GM13976 (cell line): Measurements from ENCODE around the gene SGCD.

Experiments used
- DNase-seq: peaks from one replicate; pipeline ENCODE4 v3.0.0; 2012; ENCODE audit warnings: low spot score
- CTCF ChIP-seq: IDR thresholded peaks from 2 replicates; pipeline ENCODE4 v1.5.1; 2012; ENCODE audit warnings: borderline replicate concordance, mild to moderate bottlenecking; ENCODE audit not compliant: insufficient read depth; ENCODE audit errors: extremely low read depth, missing control alignments, control extremely low read depth
- in situ Hi-C: fragments of 300-500 bp; cut with MboI; formaldehyde crosslinking; loops from one replicate; pipeline ENCODE4 v1.12.0; 2022; ENCODE audit warnings: low sequenced_read_pairs, mixed read lengths, inconsistent platforms; ENCODE audit not compliant: unreplicated experiment

SGCD gene

GRCh38 chr5:156523607-156524006 lies 196.6 kb downstream of the SGCD start:
- no peak for TF ChIP-seq CTCF
- in situ Hi-C loops = no loop called here
- no peak for DNase-seq

- in situ Hi-C loops = no loop called here
- no peak for TF ChIP-seq CTCF
- DNase-seq = no peak
Observed at GRCh38 chr5:156526081-156526925, 199.3 kb downstream of the SGCD start.

GRCh38 chr5:156527611-156528010 lies 200.6 kb downstream of the SGCD start:
- in situ Hi-C loops = no loop called here
- TF ChIP-seq CTCF = no peak

GRCh38 chr5:156528673-156529072 lies 201.7 kb downstream of the SGCD start:
- in situ Hi-C loops = no loop called here
- no peak for TF ChIP-seq CTCF
- no peak for DNase-seq

More at GRCh38 chr5:156527611-156528010, 200.6 kb downstream of the SGCD start:
- DNase-seq = no peak

GRCh38 chr5:156529892-156530291 lies 202.9 kb downstream of the SGCD start:
- TF ChIP-seq CTCF = no peak
- no peak for DNase-seq
- in situ Hi-C loops = no loop called here

- in situ Hi-C loops = no loop called here
- no peak for DNase-seq
- TF ChIP-seq CTCF = no peak
Observed at GRCh38 chr5:156531199-156531598, 204.2 kb downstream of the SGCD start.
